ENCODE measurements around the gene ULK2.

The ULK2 gene

GRCh38 chr17:19744922-19745757 is 122.6 kb downstream of the ULK2 start:
- peak; percentile 87 for DNase-seq

- peak; percentile 22 for DNase-seq
Observed at GRCh38 chr17:19744492-19744891, 123.2 kb downstream of the ULK2 start.

- DNase-seq: no peak
Observed at GRCh38 chr17:19743101-19744100, 124.3 kb downstream of the ULK2 start.

GRCh38 chr17:19742495-19742894 is 125.2 kb downstream of the ULK2 start:
- DNase-seq: no peak

GRCh38 chr17:19741832-19742457 is 125.8 kb downstream of the ULK2 start:
- DNase-seq: no peak

GRCh38 chr17:19740933-19741332 is 126.8 kb downstream of the ULK2 start:
- DNase-seq: no peak

GRCh38 chr17:19739241-19740201 is 128.2 kb downstream of the ULK2 start:
- no peak for DNase-seq

GRCh38 chr17:19738757-19739156 is 129.0 kb downstream of the ULK2 start:
- DNase-seq: no peak

GRCh38 chr17:19738073-19738449 is 129.7 kb downstream of the ULK2 start:
- DNase-seq: no peak

- no peak for DNase-seq
Observed at GRCh38 chr17:19737305-19738072, 130.2 kb downstream of the ULK2 start.

- DNase-seq: no peak
Observed at GRCh38 chr17:19736071-19736470, 131.7 kb downstream of the ULK2 start.

- no peak for DNase-seq
Observed at GRCh38 chr17:19733953-19734526, 133.7 kb downstream of the ULK2 start.

GRCh38 chr17:19731626-19732025 is 136.1 kb downstream of the ULK2 start:
- no peak for DNase-seq

GRCh38 chr17:19730843-19731242 is 136.9 kb downstream of the ULK2 start:
- DNase-seq: no peak

- DNase-seq: no peak
Observed at GRCh38 chr17:19729900-19730299, 137.8 kb downstream of the ULK2 start.

GRCh38 chr17:19728084-19728495 is 139.6 kb downstream of the ULK2 start:
- peak; percentile 75 for DNase-seq

GRCh38 chr17:19727501-19728078 is 140.1 kb downstream of the ULK2 start:
- DNase-seq: peak; percentile 29

- no peak for DNase-seq
Observed at GRCh38 chr17:19726631-19727376, 140.9 kb downstream of the ULK2 start.

GRCh38 chr17:19725486-19725885 is 142.2 kb downstream of the ULK2 start:
- no peak for DNase-seq
